NCI-H1417 (cell line): ENCODE results near the gene DUSP10.
A peak's percentile ranks its signal among the peaks of the same experiment; 100 is the strongest.

Experiments
- DNase-seq, 3 experiments: peaks; one replicate each; lab custom pipeline; 2025; lab: John Stamatoyannopoulos, UW

The DUSP10 gene

DNA sequence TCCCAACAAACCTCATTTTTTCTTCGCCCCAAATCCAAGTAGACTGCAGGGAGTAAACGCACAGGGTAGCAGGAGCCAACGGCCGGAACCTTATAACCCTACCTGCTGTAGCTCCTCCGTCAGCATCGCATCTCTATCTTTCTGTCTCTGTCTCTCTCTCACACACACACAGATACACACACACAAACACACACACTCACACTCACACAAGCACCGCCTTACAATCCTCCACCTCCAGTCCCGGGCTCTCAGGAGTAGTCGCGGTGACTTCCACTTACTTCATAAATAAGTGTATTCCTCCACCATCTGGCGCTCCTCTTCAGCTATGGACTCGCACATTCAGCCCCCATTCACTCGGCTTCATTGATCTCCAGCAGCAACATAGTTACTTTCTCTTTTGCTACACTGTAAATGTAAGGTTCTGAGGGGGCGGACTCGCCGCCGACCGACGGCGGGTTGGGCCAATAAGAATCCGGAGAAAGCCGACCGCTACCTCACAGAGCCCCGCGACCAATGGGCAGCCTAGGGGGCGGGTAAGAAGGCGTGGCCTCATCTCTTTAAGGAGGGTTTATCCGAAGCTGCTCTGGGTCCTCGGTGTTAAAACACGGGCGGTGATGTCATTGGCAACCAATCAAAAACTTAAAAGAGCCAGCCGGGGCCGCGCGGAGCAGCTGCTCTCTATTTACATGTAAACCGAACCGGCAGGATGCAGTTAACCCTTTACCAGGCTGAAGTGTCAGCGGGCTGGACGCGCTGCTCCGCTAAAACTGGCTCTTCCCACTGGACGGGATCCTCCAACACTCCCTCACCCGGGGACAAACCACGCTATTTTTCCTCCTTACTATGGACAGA is at the start of gene DUSP10:
TSS of gene DUSP10 (minus strand) at position 387 of the 852 bp plus-strand sequence. CDS start 2,345 bp downstream, outside the sequence.
- peak; percentile 95 to 100 (median 98) for DNase-seq

DNA sequence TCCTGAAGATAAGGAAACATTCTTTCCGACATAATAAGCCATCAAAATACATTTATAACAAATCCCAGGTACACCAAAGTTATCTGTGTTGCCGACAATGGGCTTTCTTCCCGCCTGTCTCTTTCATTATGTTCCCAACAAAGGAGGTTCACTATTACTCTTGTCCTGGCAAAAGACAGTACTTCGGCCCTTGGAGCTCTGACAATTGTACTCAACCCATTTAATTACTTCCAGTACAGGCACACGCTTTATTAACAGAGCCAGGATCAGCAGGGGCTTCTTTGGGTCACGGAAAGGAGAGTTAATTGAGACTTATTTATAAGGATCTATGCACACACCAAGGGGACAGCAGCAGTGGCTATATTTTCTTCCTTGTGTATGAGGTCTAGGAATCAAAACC is 46.6 kb upstream of the DUSP10 start:
- DNase-seq, result no peak

DNA sequence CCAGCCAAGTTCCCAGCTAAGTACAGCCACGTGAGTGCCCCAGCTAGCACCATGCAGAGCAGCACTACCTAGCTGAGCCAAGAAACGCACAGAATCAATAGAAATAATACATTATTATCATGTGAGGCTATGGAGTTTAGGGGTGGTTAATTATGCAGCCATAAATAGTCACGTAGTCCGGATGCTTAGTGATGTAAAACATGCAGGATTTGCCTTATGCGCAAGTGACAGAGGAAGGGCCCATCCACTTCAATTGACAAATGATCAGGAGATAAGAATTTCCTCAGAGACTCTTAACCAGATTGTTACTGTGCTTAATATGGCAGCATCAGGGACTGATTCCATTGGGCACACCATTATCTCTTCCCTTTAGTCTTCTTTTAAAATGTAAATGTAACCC is 44.8 kb upstream of the DUSP10 start:
- DNase-seq, result no peak

DNA sequence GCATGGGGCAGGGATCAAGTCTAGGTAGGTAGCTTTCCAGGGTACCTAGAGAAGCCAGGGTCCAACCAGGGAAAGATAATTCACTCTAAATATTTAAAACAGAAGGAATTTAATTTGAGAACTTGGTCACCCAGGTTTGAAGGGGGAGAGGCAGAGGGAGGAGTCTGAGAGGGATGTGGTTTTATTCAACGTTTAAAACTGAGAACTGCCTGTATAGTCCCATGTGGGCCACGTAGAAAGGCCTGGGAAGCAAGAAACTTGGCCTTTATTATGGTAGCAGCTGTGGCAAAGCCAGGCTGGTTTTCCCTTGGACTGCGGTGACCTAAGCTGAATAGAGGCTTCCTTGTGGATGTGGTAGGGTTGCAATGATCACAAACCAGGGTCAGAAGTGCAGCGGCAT is 42.0 kb upstream of the DUSP10 start:
- no peak for DNase-seq

DNA sequence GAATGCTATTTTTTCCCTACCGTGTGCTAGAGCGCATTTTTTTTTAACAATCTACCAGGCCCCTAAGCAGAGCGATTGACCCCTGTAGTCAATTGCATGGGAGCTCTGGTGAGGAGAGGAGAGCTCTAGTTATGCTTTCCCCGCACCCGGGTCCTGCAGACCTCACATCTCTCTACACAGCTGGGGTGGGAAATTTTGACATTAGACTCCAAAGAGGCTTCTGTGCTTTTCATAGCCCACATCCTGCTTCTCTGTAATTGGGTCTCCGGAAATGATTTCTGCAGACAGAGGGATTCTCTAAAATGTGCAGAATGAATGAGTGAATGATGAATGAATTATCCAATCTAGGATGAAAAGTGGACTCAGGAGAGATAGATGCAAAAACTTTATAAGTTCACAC is 41.5 kb upstream of the DUSP10 start:
- DNase-seq, result no peak

DNA sequence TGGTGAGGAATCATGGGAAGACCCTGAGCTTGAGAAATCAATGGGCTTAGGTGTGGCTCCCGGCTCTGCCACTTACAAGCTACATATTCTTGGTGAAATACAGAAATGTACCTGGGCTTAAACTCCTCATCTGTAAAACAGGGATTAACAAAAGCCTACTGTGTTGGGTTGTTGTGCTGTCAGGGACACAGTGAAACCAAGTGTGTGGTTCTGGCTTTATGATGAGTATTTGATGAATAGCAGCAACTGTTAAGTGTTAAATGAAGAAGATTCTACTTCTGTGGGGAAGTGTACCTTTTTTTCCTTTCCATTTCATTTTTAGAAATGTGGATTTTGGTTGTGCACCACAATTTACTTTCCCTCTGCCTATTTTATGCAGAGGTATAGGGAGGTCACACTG is 41.1 kb upstream of the DUSP10 start:
- no peak for DNase-seq

DNA sequence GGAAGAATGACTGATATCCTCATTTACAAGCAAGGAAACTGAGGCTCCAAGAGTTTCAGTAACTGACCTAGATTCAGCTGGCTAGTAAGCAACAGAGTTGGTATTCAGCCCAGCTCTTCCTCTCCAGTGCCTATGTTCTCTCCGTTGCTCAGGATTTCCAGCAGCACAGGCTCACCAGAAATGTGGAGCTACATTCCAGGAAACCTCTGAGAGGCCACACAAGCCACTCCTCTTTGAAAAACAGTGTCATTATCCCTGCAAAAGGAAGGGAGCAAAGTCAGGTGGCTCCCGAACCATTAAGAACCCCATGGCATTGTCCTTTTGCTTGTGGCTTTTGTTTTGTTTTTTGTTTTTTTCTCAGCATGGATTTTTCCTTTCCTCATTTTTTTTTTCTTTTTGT is 40.6 kb upstream of the DUSP10 start:
- no peak for DNase-seq

DNA sequence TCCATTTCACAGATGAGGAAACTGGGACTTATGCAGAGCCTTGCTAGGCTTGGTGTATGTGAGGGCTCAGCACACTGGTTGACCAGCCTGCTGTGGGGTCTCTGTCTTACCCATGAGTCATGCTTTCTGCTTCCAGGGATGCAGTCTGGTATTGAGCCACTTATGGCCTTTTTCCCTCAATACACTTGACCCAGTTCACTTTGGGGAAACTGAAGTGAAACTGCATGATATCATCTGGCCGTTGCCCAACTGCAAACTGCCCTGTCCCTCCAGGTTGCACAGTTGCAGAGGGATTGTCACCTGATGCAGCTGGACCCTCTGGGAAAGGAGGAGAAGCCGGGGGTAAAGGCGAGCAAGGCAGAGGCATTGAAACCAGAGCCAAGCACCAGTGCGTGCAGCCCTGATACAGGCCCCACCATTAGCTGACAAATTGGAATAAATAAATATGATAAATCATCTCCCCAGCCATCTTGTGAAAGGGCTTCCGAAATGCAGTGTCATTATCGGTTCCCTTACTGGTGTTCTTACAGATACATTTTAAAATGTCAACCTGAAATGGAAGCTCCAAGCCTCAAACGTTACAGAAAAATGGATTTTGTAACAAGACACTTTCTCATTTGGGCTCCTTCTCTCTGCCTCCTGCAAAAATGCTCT is 39.3 kb upstream of the DUSP10 start:
- no peak for DNase-seq

DNA sequence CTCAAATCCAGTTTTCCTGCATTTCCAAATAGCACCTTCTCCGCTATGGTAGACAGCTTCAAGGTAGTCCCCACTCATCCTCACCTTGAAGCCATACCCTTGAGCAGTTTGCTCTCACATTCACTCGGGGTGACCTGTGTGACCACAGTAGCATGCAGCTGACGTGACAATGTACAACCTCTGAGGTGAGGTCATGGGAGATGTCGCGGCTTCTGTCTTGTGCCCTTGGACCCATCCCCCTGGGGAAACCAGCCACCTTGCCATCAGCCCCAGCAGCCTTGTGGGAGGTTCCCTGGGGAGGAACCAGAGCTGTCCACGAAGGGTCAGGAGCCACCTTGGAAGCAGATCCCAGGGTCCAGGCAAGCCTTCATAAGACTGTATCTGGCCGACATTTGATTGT is 38.3 kb upstream of the DUSP10 start:
- no peak for DNase-seq

DNA sequence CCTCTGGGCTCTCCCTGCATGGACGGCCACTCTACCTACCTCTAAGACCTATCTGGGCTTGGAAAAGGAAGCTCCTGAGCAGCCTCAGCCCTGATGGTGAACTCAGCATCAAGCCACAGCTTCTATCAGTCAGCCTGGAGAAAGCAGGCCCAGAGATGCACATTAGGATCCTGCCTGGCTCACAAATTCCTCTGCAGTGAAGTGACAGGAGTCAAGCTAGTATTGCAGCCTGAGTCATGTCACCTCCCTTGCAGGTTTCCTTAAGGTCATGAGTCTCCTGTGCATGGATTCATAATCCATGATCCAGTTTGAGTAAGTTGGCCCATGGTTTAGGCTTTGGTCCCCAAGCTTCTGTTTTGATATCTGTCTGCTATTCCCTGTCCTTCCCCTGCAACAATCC is 37.9 kb upstream of the DUSP10 start:
- DNase-seq, result no peak

DNA sequence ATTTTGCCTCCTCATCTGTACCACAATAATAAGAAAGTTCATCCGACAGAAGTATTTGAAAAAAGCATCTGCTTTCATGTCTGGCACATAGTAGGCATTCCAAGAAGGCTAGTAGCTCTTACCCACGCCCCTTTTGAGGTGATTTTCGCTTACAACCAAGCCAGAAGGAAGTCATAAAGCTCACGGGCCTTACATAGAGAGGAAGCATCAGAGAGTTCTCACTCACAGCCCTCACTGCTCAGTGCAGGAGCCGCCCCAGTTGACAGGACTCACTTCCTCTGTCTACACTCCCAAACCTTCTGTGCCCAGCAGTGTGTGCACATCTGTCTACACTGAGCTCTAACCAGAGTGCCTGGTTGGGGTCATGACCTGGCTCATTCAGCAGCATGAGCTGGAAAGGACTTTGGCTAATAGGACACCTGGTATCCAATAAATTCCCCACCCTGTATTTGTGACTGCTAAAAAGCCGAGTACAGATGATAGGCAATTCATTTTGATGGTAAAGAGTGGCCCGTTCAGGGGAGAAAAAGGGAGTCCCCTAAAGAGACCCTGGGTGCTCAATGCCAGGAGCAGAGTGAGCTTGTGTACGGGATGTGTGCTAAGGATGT is 36.8 kb upstream of the DUSP10 start:
- no peak for DNase-seq

DNA sequence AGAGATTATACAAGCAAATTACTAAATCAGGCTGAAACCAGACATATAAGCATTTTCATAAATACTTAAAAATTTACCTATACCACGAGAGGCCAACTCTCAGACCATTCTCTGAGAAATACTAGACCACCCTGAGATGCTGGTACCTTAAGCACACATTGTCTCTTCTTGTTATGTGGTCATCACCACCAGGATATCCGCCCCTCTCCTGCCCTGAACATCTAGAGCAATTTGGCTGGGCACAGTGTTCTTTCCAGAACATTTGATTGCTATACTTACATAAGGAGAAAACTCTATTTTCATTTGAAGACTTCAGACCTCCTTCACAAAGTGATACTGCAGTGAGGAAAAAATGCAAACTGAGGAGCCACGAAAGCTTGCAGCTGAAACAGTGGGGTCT is 36.2 kb upstream of the DUSP10 start:
- no peak for DNase-seq

DNA sequence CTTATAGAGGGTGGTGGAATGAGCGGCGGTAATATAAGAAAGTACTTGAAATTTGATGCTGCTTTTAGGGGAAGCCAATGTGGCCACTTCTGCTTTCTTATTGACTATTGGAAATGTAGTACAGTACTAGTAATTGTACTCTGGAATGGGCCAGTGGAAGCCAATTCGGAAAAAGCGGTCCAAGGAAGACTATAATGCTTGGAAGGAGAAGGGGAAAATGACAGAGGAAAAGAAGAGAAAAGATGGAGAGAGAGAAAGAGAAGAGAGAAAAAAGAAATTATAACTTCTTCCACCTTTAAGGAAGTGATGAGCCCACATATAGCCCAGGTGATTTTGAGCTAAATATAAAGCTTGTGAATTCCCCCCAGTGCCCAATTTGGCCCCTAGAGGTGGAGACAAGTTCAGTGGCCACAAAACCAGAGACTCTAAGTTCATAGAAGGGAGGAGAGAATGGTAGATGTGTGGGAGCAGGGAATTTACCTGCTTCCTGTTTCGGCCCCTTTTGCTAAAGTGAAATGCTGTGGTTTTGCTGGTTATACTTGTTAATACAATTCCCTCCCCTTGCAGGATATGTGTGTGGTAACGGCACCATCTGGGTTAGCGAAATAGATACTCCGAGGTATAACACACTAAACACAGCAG is 35.7 kb upstream of the DUSP10 start:
- DNase-seq, result no peak

DNA sequence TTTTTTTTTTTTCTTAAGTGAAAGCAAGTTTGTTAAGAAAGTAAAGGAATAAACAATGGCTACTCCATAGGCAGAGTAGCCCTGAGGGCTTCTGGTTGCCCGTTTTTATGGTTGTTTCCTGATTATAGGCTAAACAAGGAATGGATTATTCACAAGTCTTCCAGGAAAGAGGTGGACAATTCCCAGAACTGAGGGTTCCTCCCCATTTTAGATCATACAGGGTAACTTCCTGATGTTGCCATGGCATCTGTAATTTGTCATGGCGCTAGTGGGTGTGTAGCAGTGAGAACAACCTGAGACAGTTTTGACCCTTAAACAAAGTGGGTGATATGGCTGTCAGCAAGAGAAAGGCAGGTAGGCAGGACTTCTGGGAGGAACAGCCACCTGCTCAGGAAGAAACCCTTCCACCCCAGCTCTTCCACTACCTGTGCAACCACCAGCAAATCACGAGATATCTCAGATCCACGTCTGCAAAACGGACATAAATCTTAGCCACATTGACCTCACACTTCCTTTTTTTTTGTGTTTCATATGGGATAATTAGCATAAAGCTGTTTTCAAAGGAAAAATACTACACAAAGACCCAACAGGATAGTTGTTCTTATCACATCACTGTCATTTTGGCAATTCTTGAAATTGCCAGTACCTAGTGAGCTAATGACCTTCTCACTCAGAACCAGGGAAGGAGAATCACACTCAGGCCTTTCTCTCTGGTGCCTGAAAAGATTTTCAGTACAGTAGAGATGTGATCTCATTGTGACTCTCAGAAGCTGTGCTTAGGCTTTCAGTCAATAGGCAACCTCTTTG is 34.8 kb upstream of the DUSP10 start:
- DNase-seq, result peak in 1 of 3 experiments; percentile 6

DNA sequence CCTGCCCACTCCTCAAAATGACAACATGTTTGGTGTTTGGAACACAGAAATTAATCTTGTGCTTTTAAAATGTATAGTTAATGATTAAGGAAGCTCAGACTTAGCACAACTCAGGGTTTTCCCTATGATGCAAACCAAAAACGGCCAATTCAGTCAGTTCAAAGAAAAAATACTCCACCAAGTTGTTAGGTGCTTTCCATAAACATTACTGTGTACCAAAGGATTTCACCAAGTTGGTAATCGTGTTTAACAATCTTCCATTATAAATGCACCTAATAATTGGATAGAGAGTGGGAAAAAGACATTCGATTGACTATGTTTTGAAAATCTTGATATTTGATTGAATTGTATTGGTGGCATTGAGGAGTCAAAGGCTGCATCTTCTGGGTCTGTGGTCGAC is 33.3 kb upstream of the DUSP10 start:
- DNase-seq, result no peak

DNA sequence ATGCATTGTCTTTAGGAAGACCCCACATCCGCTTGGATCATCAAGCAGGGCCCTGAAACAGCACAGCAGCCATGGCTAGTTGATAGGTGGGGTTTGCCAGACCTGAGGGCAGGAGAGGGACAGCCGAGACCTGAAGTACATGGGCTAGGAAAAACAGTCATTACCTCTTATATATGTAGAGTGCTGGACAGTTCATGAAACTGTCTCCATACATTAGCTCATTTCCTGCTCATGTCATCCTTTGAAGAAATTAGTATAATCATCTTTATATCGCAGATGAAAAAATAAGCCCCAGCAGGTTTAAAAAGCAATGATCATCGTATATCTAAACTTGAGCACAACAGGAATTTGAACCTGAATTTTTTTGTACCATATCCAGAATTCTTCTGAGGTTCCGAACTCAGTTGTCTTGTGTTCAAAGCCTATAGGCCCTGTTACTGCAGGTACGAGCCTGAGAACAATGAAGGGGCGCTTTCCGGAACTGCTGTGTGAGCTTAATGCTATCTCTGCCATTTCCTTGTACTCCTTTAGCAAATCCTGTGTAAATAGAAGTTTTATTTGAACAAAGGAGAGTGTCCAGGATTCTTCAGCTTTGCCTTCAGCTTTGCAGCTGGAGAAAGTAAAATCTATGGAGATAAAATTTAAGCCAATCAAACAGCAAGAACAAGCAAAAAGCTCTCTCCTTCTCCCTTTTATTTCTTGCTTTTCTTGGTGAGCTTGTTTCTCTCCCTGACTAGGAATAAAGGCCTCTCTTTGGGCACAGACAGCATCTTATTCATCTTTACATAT is 32.4 kb upstream of the DUSP10 start:
- DNase-seq, result no peak

DNA sequence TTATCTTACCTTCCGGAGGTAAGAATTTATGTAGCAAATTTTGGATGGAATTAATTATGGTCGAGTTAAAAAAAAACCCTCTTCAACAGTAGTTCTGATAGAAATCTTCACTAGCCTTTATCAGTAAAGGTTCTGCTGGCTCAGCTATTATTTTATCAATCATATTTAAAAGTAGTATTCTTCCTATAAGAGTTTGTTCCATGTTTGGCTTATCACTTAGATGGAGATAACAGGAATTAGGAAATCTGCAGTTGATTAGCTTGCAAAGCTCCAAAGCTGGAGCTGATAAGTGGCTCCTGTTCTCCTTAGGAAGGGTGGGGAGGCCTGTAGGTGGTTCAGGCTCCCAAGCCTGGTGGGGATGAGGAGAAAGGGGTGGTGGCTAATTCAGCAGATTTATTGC is 31.5 kb upstream of the DUSP10 start:
- DNase-seq, result no peak

DNA sequence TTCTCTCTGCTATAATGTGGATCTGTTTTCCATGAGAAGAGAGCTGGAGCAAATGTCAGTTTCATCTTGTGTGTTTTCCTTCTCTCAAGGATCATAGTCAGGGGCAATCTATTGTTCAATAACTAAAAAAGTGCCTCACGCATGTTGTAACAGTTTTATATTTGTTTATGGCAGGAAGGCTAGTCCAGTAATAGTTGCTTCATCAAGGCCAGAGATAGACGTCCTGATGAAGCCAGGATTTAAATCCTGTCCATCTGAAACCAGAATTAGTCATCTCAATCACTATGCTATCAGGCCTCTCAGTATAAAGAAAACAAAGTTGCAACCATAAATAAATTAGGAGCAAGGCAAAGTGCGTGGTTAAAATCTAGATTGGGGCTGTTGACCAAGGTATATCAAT is 30.2 kb upstream of the DUSP10 start:
- no peak for DNase-seq

DNA sequence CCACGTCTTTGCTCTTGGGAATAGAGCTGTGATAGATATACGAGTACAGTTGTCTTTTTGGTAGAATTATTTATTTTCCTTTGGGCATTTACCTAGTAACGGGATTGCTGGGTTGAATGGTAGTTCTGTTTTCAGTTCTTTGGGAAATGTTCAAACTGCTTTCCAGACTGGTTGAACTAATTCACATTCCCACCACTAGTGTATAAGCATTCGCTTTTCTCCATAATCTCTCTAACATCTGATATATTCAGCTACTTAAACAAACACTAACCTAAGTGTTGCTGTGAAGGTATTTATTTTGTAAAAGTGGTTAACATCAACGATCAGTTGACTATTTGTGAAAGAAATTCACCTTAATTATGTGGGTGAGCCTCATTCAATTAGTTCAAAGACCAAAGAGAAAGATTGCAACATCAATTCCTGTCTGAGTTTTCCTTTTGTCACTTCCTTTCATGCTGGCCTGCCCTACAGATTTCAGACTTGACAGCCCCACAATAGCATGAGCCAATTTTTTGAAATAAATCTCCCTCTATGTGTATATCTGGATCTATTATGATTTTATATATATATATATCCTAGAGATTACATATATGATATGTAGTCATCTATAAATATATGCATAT is 26.7 kb upstream of the DUSP10 start:
- peak in 1 of 3 experiments; percentile 14 for DNase-seq

DNA sequence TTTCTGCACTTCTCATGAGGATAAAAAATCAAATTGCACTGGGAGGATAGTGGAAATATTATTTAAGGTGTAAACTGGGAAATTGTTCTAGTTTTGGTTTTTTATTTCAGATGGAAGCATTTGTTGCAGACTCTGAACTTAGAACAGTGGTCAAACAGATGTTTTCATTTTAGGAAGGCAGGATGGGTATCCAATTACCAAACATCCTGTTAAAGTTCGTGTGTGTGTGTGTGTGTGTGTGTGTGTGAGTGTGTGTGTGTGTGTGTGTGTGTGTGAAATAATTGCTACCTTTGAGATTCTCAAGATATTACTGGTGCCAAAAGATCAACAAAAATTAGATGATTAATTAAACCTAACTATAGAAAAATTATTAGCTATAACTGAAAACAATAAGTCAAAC is 24.3 kb upstream of the DUSP10 start:
- no peak for DNase-seq

DNA sequence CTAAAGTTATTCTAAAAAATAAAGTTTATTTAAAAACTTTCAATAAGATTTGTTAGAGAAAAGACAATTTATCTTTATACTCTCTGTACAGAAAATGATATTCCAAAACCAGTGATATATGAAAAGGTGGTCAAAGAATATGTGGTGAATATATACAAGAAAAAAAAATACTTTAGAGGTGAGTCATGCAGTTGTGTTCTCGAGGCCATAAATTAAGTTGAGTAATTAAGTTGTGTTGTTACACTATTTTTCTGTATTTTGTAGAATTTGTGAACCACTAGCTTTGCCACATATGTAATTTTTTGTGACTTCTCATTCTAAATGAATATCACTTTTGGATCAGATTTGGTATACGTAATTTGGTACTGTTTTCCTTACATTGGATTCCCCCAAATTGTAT is 23.6 kb upstream of the DUSP10 start:
- no peak for DNase-seq
